Mesodermal cell (in vitro differentiated cells): ENCODE data around the gene ARID1A.

Experiments used
- H3K27ac ChIP-seq: 2 replicates; pipeline ENCODE4 v1.7.0; 2013; ENCODE audit warnings: mild to moderate bottlenecking, low read depth, low read length, moderate library complexity; ENCODE audit not compliant: severe bottlenecking
- H3K36me3 ChIP-seq: 2 replicates; pipeline ENCODE4 v1.7.1; 2013; ENCODE audit warnings: mild to moderate bottlenecking, low read length, moderate library complexity; ENCODE audit not compliant: control insufficient read depth, insufficient read depth
- H3K4me1 ChIP-seq: one replicate; pipeline ENCODE4 v1.7.1; 2013; ENCODE audit warnings: mild to moderate bottlenecking, low read length; ENCODE audit not compliant: insufficient read depth, control insufficient read depth, poor library complexity, severe bottlenecking
- H3K4me3 ChIP-seq: 2 replicates; pipeline ENCODE4 v1.7.0; 2013; ENCODE audit warnings: low read length, control low read depth, mild to moderate bottlenecking; ENCODE audit not compliant: insufficient read depth, poor library complexity, severe bottlenecking; ENCODE audit errors: extremely low read depth
- H3K9me3 ChIP-seq: 2 replicates; pipeline ENCODE4 v1.7.1; 2013; ENCODE audit warnings: mild to moderate bottlenecking, low read length, moderate library complexity; ENCODE audit not compliant: control insufficient read depth
- WGBS, 2 experiments: methylation state at CpG; one replicate each; pipeline ENCODE4 v1.1.5; 2013; ENCODE audit warnings: missing lambda C conversion rate in 2 of 2; ENCODE audit not compliant: insufficient coverage in 2 of 2; 5-methylcytosine and 5-hydroxymethylcytosine counted together

The ARID1A gene

GRCh38 chr1:26783646-26784022 is 87.8 kb downstream of the ARID1A start:
- WGBS, 2 experiments, result 89 to 100% methylated on average over 3 to 5 of the region's 5 CpGs
- H3K4me1 ChIP-seq, result peaks cover 52% of the 10 kb centered on the region
- peak overlapping the region; percentile 92 for H3K27ac ChIP-seq
- H3K4me3 ChIP-seq, result no peak overlapping the region
- H3K36me3 ChIP-seq, result peaks cover 52% of the 10 kb centered on the region
- no peaks in the 10 kb centered on the region for H3K9me3 ChIP-seq

- Histone ChIP-seq H3K27ac (peak overlapping the region; percentile 92), H3K9me3 (no peaks in the 10 kb centered on the region)
- WGBS, 2 experiments, result 100% methylated on average over 1 to 2 of the region's 2 CpGs
These were observed 88.4 kb downstream of the ARID1A start for GRCh38 chr1:26784023-26784871.

GRCh38 chr1:26784886-26785285 is 89.1 kb downstream of the ARID1A start:
- peak overlapping the region; percentile 92 for H3K27ac ChIP-seq
- no peak overlapping the region for H3K4me3 ChIP-seq
- WGBS, 2 experiments, result 100% methylated on average over 1 of the region's 1 CpG
- no peaks in the 10 kb centered on the region for H3K9me3 ChIP-seq
- peaks cover 57% of the 10 kb centered on the region for H3K4me1 ChIP-seq
- peaks cover 40% of the 10 kb centered on the region for H3K36me3 ChIP-seq

More at GRCh38 chr1:26784023-26784871, 88.4 kb downstream of the ARID1A start:
- Histone ChIP-seq H3K4me1 (peaks cover 57% of the 10 kb centered on the region), H3K4me3 (no peak overlapping the region), H3K36me3 (peaks cover 46% of the 10 kb centered on the region)

GRCh38 chr1:26785611-26786436 is 90.0 kb downstream of the ARID1A start:
- peaks cover 57% of the 10 kb centered on the region for H3K4me1 ChIP-seq
- no peaks in the 10 kb centered on the region for H3K9me3 ChIP-seq
- peaks cover 30% of the 10 kb centered on the region for H3K36me3 ChIP-seq
- peak overlapping the region; percentile 92 for H3K27ac ChIP-seq
- 93 to 97% methylated on average over 3 to 5 of the region's 5 CpGs for WGBS, 2 experiments
- H3K4me3 ChIP-seq, result no peak overlapping the region

GRCh38 chr1:26786437-26787380 is 90.9 kb downstream of the ARID1A start:
- Histone ChIP-seq H3K27ac (peak overlapping the region; percentile 92), H3K4me3 (peak overlapping the region; percentile 65), H3K4me1 (peaks cover 59% of the 10 kb centered on the region), H3K36me3 (peaks cover 22% of the 10 kb centered on the region), H3K9me3 (no peaks in the 10 kb centered on the region)
- 41 to 43% methylated on average over 8 to 10 of the region's 12 CpGs for WGBS, 2 experiments

- H3K36me3 ChIP-seq, result peaks cover 16% of the 10 kb centered on the region
- H3K9me3 ChIP-seq, result no peaks in the 10 kb centered on the region
- 9 to 13% methylated on average over 11 of the region's 11 CpGs for WGBS, 2 experiments
- H3K4me1 ChIP-seq, result peaks cover 57% of the 10 kb centered on the region
- H3K27ac ChIP-seq, result peak overlapping the region; percentile 92
- peak overlapping the region; percentile 65 for H3K4me3 ChIP-seq
These were observed 91.5 kb downstream of the ARID1A start for GRCh38 chr1:26787381-26787705.

- H3K9me3 ChIP-seq, result no peaks in the 10 kb centered on the region
- H3K4me1 ChIP-seq, result peaks cover 54% of the 10 kb centered on the region
- WGBS, 2 experiments, result 2% methylated on average over 46 to 49 of the region's 63 CpGs
These were observed 92.1 kb downstream of the ARID1A start, which contains the start of gene PIGV for GRCh38 chr1:26787706-26788514. TSS of gene PIGV (plus strand) at chr1:26787950. CDS start at chr1:26790816, 2,866 bp downstream.

GRCh38 chr1:26788515-26788785 is 92.6 kb downstream of the ARID1A start:
- H3K4me1 ChIP-seq, result peaks cover 50% of the 10 kb centered on the region
- H3K4me3 ChIP-seq, result peak overlapping the region; percentile 65
- H3K27ac ChIP-seq, result peak overlapping the region; percentile 92
- no peaks in the 10 kb centered on the region for H3K9me3 ChIP-seq
- peaks cover 8% of the 10 kb centered on the region for H3K36me3 ChIP-seq
- 52 to 62% methylated on average over 8 to 10 of the region's 10 CpGs for WGBS, 2 experiments

More at GRCh38 chr1:26787706-26788514, 92.1 kb downstream of the ARID1A start, which contains the start of gene PIGV:
- Histone ChIP-seq H3K4me3 (peak within 1 kb of the TSS; percentile 65), H3K27ac (peak within 1 kb of the TSS; percentile 92), H3K36me3 (peaks cover 14% of the 10 kb centered on the region)

- peaks cover 3% of the 10 kb centered on the region for H3K36me3 ChIP-seq
- 15 to 16% methylated on average over 16 to 18 of the region's 19 CpGs for WGBS, 2 experiments
- H3K4me3 ChIP-seq, result peak overlapping the region; percentile 65
- H3K9me3 ChIP-seq, result no peaks in the 10 kb centered on the region
- peak overlapping the region; percentile 92 for H3K27ac ChIP-seq
- peaks cover 45% of the 10 kb centered on the region for H3K4me1 ChIP-seq
These were observed 93.2 kb downstream of the ARID1A start for GRCh38 chr1:26788836-26789611.
